T1000 (cell line): ENCODE measurements around the gene ACSF2.
"Not testable (repeated sequence)": the region's sequence is repeated elsewhere in the genome, so short reads cannot be mapped to it uniquely, and the experiment has no call there.

Experiments used
- DNase-seq: peaks from one replicate; lab custom pipeline; 2025; ENCODE audit warnings: mixed read lengths; lab: John Stamatoyannopoulos, UW

ACSF2 gene

GRCh38 chr17:50464736-50465135, 38.7 kb downstream of the ACSF2 start:
- DNase-seq: no peak

- DNase-seq: no peak
These were observed 39.2 kb downstream of the ACSF2 start for GRCh38 chr17:50465171-50465570.

GRCh38 chr17:50465635-50466034, 39.6 kb downstream of the ACSF2 start:
- DNase-seq: no peak

- no peak for DNase-seq
These were observed 40.5 kb downstream of the ACSF2 start for GRCh38 chr17:50466371-50467113.

- DNase-seq: no peak
These were observed 41.3 kb downstream of the ACSF2 start for GRCh38 chr17:50467114-50467854.

- DNase-seq: no peak
These were observed 41.9 kb downstream of the ACSF2 start for GRCh38 chr17:50467855-50468303.

- no peak for DNase-seq
These were observed 42.5 kb downstream of the ACSF2 start, which contains the start of gene CHAD for GRCh38 chr17:50468304-50469207. Gene CHAD, minus strand, starts transcription at chr17:50468880. Its CDS starts 67 bp downstream, at chr17:50468813.

GRCh38 chr17:50469208-50469605, 43.2 kb downstream of the ACSF2 start:
- DNase-seq: no peak

- no peak for DNase-seq
These were observed 43.8 kb downstream of the ACSF2 start for GRCh38 chr17:50469671-50470305.

- no peak for DNase-seq
These were observed 44.4 kb downstream of the ACSF2 start for GRCh38 chr17:50470426-50470825.

GRCh38 chr17:50471009-50471905, 45.2 kb downstream of the ACSF2 start:
- no peak for DNase-seq

- no peak for DNase-seq
These were observed 46.3 kb downstream of the ACSF2 start for GRCh38 chr17:50472286-50472685.

GRCh38 chr17:50472761-50473161, 46.7 kb downstream of the ACSF2 start:
- DNase-seq: not testable (repeated sequence)

- DNase-seq: no peak
These were observed 47.9 kb downstream of the ACSF2 start for GRCh38 chr17:50473901-50474300.

GRCh38 chr17:50474523-50474922, 48.5 kb downstream of the ACSF2 start:
- no peak for DNase-seq

- no peak for DNase-seq
These were observed 49.3 kb downstream of the ACSF2 start for GRCh38 chr17:50475362-50475761.

GRCh38 chr17:50475775-50476544, 49.9 kb downstream of the ACSF2 start:
- not testable (repeated sequence) for DNase-seq

GRCh38 chr17:50476545-50477315, 50.7 kb downstream of the ACSF2 start:
- no peak for DNase-seq

- DNase-seq: no peak
These were observed 52.0 kb downstream of the ACSF2 start for GRCh38 chr17:50477976-50478375.
